Measurements from ENCODE around the gene TPP1.

The TPP1 gene

DNA sequence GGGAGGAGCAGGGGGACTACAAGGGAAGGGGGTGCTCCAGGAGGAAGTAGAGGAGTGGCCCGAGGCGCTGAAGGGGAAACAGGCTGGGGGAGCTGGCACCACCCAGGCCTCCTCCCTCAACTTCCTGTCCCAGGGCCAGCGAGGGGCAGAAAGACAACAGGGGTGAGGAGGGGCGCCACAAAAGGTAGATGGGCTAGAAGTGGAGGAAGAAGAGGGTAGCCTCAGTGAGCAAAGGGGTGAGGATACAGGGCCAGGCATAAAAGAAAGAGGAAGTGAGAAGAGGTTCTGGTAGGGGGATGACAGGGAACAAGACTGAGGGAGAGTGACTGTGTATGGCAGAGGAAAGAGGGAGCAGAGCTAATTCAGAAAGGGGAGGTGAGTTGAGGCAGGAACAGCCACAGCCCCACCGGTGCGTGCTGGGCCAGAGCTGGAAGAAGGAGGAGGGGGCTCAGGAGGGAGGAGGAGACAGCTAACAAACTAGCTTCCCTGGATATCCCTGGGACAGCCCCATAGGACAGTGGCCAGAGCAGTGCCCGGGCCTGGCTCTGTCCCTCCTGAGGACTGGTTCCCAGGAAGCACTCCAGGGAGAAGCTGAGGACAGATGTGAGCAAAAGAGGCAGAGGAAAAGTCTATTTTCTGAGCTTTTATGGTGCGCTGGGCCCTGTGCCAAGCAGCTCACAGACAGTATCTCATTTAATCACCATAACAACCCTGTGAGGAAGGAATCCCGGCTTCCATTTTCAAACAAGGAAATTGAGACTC is 27.9 kb upstream of the TPP1 start:
- DNase-seq: peak; percentile 12

DNA sequence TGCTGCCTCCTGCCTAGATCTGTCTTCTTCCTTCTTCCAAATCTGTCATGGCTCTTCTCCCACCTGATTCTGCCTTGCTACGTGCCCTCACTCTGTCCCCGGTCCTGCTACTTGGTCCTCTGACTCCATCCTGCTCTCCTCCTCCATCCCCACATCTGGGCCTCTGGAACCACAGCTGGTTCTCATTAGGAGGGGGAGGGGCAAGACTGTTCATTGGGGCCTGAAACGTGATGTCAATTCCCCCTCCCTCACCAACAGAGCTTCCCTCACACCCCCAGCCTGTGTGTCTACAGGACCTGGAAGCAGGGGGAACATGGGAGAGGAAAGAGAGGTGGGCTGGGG is 27.3 kb upstream of the TPP1 start:
- no peak for DNase-seq

DNA sequence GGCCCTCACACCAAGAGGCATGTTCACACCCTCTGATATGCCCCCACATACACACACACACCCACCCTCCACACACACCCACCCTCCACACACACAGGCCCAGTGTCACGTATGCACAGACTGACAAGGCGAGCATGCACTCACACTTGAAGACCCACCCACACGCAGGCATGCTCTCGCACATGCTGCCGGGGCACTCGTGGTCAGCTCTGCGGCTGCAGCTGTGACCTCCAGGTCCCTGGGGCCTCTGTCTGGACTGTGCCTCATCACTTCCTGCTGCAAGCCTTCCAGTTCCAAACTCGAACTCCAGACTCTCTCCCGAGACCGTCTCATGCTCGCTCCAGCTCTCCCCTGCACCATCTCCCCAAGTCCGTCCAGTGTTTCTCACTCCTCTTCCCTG is 26.8 kb upstream of the TPP1 start:
- no peak for DNase-seq

DNA sequence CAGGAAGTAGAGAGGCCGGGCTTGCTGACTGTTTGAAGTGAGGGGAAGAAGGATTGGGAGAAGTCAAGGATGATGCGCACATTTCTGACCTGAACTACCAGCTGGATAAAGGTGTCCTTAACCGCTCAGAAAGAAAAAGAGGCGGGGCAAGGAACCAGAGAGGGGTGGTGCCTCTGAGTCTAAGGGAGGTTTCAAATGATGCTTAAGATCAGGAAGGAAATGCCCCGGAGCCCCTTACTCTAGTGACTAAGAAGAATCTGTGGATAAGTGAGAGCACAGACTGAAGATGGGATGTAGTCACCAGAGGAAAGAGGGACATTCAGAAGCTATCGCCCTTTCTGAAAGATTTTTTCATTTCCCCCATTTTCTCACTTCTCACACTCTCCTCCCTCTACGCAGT is 23.7 kb upstream of the TPP1 start:
- no peak for DNase-seq

DNA sequence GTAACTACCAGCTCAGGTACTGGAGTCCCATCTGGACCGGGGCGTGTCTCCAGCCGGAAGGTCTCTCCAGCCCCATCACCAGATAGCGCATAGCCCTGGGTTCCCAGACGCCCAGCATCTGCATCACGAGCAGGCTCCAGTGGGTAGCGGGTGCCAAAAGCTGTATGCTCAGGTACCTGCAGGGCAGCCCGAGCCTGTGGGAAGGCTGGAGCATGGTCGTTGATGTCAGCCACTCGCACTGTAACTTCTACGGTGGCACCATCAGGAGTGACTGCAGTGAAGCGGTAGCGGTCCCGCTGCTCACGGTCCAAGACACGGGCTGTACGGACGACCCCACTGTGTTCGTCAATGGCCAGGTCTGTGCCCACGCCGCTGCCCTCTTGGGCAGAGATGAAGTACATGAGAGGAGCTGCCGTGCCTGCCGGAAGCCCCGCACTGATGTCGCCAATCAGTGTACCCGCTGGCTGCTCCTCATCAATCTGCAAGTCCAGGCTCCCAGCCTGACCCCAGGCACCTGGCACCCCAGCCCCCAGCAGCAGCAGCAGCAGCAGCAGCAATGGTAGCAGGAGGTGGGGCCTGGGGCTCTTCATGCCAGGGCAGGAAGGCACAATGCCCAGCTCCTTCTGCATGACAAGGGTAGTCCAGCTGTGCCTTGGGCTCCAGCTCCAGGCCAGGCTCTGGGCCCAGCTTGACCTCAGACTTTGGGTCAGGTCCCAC is 21.9 kb upstream of the TPP1 start:
- DNase-seq: no peak

DNA sequence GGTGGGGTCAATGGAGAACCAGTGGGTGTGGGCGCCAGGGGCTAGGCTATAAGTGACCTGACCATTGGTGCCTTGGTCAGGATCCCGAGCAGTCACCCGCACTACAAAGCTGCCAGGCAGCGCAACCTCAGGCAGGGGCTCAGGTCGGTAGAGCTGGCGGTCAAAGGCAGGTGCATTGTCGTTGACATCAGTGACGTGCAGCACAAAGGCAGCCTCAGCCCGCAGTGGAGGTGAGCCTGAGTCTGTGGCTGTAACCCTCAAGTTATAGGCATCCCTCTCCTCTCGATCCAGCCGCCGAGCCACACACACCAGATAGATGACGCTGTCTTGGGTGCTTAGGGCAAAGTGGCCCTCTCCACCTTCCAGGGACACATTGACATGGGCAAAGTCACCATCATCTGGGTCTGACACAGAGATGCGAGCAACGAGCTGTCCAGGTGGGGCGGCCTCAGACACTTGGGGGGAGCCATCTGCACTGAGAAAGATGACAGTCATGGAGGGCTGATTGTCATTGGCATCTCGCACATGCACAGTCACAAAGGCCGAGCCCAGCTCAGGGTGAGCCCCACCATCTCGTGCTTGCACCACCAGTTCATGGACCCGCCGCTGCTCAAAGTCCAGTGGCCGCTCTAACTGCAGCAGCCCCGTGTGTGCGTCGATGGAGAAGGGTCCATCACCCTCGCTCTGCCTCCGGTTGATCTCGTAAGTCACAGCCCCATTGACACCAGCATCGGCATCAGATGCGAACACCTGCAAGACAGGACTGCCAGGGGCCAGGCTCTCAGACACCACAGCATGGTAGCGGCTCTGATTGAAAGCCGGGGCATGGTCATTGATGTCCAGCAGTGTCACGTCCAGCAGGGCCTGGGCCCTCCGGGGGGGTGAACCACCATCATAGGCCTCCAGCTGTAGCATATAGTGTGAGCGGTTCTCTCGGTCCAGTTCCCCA is 21.1 kb upstream of the TPP1 start:
- no peak for DNase-seq

DNA sequence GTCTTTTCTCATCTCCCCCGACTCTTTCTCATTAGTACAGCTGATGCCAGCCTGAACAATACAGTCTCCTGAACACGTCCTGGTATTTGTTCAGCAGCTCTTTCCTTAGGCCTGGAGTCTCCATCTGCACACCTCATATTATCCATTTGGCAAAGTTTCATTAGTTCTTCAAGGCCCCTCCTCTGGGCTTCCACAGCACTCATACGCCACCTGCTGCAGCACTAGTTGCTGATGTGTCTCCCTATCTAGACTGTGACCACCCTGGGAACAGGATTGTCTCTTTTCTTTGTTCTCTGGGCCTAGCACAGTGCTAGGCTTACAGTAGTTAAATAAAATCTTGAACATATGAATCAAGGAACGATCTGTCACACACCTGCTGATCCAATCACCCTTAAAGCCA is 19.2 kb upstream of the TPP1 start:
- peak; percentile 59 for DNase-seq

DNA sequence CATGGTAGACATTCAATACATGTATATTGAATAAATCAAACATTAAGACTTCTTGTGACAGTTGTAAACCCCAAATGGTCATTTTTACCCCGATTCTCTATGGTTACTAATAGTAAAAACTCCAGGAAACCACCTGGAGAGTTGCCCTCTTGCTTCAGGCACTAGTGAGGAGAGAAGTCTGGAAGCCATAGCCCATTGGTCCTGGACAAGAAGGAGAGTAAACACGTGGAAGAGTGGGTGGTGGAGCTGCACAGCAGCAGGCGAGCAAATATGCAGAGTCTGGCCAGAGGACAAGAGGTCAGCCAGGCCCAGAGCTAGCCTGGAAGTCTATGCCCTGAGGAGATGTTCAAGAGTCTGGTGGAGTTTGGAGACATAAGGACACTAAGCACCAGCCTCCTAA is 18.6 kb upstream of the TPP1 start:
- peak; percentile 51 for DNase-seq

DNA sequence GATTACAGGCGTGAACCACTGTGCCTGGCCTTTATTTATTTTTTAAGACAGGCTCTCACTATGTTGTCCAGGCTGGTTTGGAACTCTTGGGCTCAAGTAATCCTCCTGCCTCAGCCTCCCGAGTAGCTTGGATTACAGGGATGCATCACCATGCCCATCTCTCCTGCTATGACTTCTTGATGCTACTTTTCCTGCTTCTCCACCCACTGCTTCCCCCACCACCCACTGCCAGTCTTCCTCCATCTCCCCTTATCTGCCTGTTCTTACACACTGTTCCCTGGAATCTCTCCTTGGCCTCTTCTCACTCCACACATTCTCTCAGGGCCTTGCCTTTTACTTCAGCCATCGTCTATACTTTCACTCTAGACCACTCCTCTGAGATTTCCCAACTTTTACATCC is 17.3 kb upstream of the TPP1 start:
- DNase-seq: no peak

DNA sequence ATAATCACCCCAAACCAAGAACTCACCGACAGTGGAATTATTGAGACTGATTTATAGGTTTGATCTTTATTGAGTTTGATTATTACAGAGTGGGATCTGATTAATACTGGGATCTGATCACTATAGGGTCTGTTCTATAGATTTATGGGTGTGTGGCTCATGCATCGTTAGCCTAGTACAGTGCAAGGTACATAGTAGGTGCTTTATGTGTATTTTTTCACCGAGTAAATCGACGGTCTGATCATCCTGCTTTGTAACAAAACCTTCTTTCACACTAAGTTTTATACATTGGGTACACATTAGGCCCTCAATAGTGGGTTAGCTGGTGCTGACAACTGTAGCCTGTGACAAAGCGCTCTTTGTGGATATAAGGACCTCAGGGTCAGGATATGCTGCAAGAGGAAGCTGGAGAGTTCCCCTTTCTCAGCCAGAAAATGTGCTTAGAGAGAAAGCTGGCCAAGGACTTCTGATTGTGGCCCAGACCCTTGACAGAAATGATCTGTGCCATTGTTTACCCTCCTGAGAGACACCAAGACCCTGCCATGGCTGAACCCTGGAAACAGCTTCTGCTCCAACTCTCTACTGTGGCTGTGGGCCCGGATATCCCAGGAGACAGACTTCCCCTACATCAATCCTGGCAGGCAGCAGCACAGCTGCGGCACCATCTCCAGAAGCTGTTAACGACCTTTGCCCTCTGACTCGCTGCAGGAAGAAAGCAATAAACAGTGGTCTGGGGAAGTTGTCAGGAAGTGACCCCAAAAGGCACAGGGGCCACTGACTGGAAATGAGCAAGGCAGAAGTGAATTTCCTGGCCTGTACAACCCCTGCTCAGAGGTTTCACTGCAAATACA is 16.1 kb upstream of the TPP1 start:
- DNase-seq: peak; percentile 64

DNA sequence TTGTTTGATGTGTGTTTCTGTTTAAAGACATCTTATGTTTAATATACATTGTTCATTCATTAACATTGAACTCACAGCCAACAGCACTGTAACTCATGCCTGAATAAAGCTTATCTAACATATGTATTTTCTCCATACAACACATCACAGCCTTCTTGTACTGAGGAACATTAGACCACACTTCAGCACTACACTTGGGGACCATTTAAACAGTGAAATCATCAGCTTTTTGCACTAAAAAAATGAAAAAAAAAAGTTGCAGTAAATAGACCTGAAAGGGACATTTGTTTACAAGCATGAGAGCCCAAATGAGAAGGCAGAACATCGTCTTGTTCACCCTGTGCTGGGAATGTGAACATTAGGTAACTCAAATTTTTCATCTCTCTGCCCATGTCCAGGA is 15.3 kb upstream of the TPP1 start:
- DNase-seq: no peak

DNA sequence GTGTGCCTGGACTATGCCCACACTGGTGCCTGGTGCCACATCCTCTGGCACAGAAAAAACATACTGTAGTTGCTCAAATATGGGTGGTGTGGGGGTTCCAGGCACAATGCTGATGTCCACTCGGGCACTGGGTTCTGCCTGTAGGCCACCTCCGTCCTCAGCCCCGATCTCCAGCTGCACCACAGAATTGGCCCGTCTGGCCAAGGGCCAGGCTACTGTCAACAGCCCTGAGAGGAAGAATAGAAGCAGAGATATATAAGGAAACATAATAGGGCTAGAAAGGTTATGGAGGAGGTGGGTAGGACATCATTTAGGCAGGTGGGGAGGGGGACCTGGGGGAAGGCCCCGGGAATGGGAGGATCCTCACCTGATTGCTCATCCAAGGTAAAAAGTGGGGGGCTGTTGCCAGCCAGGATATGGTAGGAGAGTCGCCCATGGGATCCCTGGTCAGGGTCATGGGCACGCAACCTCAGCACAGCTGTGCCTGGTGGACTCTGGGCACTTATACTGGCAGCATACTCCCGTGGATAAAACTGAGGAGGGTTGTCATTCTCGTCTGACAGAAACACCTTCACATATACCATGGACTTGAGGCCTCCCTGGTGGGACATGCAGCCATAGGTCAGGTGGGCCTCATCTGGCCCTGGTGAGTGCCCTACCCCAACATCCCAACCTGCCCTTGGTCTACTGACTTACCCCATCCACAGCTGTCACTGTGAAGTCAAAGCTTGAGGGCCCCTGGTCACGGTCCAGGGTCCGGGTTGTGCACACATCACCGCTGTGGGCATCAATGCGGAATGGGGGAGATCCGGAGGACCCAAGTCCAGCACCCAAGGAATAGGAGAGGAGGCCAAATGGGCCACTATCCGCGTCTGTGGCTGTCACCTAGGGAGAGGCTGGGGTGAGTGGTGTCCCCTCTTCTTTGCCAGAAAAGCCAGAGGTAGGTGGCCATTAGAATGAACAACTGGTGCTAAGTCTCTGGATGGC is 14.5 kb upstream of the TPP1 start:
- DNase-seq: no peak

DNA sequence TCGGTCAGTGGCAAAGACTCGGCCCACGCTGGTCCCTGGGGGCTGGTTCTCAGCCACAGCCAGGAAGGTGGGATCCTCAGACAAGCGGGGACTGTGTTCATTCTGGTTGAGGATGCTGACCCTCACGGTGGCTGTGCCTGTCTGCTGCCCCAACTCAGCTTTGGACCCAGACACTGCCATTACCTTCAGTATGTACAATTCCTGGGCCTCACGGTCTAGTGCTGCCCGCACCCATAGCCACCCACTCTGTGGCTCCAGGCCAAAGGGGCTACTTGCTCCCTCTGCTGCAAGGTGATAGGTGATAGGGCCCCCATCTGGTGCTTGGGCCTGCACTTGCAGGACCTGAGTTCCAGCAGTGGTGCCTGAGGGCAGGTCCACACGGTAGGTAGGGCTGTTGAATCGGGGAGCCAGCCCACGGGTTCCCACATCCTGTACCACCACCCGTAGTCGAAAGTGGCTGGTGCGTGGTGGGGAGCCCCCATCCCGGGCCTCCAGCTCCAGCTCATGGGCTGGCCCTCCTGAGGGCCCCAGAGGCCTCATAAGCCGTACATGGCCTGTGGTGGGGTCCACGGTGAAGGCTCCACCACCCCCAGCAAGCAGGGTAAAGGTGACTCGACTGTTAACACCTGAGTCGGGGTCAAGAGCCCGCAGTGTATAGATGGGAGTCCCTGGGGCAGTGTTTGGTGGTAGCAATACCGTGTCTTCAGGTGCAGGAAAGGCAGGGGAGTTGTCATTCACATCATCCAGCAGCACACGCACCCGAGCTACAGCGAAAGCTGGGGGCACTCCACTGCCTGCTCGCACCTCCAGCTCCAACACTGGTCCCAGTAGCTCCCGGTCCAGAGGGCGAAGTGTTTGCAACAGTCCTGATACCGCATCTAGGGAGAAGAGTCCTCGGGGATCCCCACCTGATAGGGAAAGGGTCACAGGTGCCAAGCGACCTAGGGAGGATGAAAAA is 13.2 kb upstream of the TPP1 start:
- no peak for DNase-seq

DNA sequence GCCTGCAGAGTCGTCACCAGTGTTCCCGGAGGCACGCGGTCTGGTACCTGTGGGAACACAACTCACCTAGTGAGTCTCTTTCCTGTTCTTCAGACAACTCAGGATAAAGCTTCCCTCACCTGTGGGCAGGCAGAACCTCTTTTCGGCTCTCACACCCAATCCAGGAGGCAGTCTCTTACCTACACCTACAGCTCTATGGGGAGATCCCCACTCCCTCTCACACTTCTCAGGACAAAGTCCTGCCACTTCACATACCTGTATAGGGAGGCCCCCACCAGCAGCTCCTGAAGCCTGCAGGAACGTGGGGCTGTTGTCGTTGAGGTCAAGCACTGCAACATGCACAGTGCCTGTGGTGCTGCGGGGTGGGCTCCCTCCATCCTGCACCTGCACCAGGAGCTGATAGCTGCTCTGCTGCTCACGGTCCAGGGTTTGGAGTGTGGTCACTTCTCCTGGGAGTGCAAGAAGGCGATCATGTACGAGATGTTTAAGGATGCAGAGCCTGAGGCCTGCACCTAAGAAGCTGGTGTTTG is 12.2 kb upstream of the TPP1 start:
- DNase-seq: no peak

DNA sequence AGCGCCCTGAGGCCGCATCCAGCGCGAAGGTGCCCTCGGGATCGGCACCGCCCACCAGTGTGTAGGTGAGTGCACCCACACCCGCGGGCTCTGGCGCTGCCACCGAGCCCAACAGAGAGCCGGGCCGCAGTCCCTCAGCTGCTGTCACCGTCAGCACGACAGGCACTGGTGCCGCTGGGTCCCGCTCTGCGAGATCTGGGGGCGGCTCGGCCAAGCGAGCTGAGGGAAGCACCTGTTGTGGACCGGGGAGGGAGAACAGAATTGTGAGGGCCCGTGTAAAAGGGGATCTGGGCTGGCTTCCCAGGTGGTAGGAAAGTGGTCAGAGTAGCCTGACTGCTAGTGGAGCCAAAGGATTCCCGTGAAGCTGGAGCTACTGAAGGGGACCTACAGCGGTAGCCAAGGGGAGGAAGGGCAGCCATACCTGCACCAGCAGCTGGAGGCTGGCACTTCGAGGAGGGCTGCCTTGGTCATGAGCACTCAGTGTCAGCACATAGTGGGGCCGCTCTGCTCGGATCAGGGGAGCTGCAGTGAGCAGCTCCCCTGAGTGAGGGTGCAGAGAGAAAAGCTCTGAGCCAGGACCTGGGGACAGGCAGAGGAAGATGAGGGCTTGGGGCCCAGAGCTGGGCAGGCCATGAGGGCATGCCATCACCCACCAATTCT is 11.5 kb upstream of the TPP1 start:
- DNase-seq: no peak

DNA sequence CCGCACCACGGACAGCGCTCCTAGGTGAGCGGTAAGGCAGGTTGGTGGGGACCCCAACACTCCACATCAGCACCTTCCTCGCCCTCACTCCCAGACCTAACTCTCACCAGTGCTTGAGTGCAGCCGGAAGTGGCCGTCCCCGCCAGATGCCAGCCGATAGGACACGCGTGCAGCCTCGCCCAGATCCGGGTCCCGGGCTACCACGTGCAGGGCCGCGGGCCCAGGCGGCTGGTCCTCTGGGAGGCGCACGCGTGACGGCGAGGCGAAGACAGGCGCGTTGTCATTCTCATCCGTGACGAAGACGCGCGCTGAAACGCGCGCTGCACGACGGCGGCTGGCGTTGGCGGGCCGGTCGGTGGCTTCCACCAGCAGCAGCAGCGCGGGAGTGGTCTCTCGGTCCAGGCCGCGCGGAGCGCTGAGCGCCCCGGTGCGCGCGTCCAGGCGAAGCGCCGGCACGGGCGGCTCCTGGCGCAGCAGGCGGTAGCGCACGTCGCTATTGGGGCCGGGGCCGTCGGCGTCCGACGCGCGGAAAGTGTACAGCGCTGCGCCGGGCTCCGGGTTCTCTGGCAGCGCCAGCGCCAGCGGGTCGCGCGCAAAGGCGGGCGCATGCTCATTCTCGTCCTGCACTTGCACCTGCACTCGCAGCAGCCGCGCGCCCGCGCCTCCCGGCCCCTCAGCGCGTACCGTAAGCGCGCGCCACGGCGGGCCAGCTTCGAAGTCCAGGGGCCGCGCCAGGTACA is 10.8 kb upstream of the TPP1 start:
- no peak for DNase-seq

DNA sequence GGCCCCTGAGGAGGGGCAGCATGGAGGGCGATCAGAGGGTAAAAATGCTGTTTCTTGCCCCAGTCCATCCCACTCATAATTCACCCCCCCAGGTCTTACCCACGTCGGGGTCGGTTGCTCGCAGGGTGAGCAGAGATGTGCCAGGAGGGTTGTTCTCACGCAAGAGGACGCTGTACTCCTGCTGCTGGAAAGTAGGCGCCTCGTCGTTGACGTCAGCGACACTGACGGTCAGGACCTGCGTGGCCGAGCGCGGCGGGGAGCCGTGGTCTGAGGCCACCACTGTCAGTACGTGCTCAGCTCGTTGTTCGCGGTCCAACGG is 10.3 kb upstream of the TPP1 start:
- no peak for DNase-seq

DNA sequence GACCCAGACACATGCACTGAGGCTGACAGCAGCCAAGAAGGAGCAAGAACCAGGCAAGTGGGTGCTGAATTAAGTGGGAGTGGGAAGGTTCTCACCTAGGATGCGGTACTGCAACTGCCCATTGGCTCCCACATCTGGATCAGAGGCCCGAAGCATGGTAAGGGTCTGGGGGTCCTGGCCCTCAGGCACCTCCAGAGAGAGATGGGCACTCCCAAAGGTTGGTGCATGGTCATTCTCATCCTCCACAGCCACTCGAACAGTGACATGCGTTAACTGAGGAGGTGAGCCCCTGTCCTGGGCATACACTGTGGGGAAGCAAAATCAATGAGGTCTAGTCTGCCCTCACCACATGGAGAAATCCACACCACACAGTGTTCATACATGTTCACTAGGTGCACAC is 9.3 kb upstream of the TPP1 start:
- DNase-seq: no peak

DNA sequence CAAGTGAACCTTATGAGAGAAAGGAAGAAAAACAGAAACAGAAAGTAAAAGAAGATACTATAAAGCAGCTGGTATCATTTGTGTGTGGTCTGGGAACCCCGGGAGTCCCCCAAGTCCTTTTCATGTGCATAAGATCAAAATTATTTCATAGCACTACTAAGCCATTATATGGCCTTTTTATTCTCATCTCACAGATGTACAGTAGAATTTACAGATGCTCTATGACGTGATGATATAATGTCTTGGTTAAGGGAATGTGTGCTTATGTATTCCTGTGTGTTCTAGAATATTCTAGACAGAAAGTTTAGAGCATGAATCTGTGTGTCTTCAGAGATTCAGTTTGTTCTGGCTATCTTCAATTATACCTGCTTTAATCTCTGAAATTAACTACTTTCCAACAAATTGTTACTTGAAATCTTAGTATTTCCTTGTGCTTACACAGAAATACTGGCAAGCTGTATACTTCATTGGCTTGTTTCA is 8.6 kb upstream of the TPP1 start:
- no peak for DNase-seq

Data from NCI-H69 (cell line).